K562 (cell line): ENCODE results near the gene ACER3. TPM values are rescaled to one million over a fixed set of nuclear protein-coding genes. Genes with fewer than 3 reads are reported as not detected.

ENCODE experiments used
- ATAC-seq: fragments of 200-7000 bp; cut with Tn5 transposase; 3 replicates; pipeline ENCODE4 v1.9.1; 2020; ENCODE audit warnings: moderate library complexity
- BruUV-seq: library from RNA; stranded (reverse); fragments of 400-500 nt; replicated peaks from 2 replicates; lab custom pipeline; 2021; lab: Mats Ljungman, UMichigan
- CTCF ChIA-PET: fragments of 300-600 bp; formaldehyde crosslinking; extraction: SDS; loops from one replicate; lab custom pipeline; 2021; ENCODE audit warnings: low intra/inter-chr PET ratio; lab: Yijun Ruan, JAX
- POLR2A ChIA-PET: fragments of 300-600, 350-650 bp; sonication (Branson Sonifier 250); formaldehyde crosslinking; extraction: SDS; loops from one replicate; lab custom pipeline; 2021; ENCODE audit warnings: antibody characterized with exemption, inconsistent platforms; lab: Yijun Ruan, JAX
- DNase-seq, 4 experiments: peaks; one replicate each; pipeline versions ENCODE4 v3.0.0 to v3.0.0-alpha.2; 2011 to 2018; ENCODE audit warnings: low spot score in 3 of 4, mixed read lengths in 3 of 4; ENCODE audit errors: extremely low read depth in 1 of 4
- FAIRE-seq: peaks from 2 replicates; lab custom pipeline; 2011; peaks lifted over from hg19 to GRCh38; lab: Jason Lieb, UNC
- H2AFZ ChIP-seq: 2 replicates; pipeline ENCODE4 v1.6.0; 2011; ENCODE audit warnings: low read depth, low read length, control low read depth, inconsistent platforms
- H3K27ac ChIP-seq: fragments of 200-600 bp; 3 replicates; pipeline ENCODE4 v1.8.0; 2011; ENCODE audit warnings: low read depth, mild to moderate bottlenecking, control low read depth, inconsistent platforms, low read length, moderate library complexity, mixed read lengths; ENCODE audit errors: extremely low read depth
- H3K27me3 ChIP-seq, 2 experiments: fragments of 300-600 bp in 1 of 2; 2 replicates in 1 of 2; 3 replicates in 1 of 2; pipeline versions ENCODE4 v1.6.0 to v1.8.0; 2011; ENCODE audit warnings: inconsistent platforms in 2 of 2, low read length in 2 of 2, mild to moderate bottlenecking in 1 of 2, mixed read lengths in 1 of 2, moderate library complexity in 1 of 2; ENCODE audit not compliant: control insufficient read depth in 2 of 2, insufficient read depth in 2 of 2
- H3K36me3 ChIP-seq: fragments of 300-600 bp; 3 replicates; pipeline ENCODE4 v1.8.0; 2011; ENCODE audit warnings: mild to moderate bottlenecking, low read length, inconsistent platforms; ENCODE audit not compliant: control insufficient read depth, insufficient read depth
- H3K4me1 ChIP-seq, 2 experiments: fragments of 200-600 bp in 1 of 2; replicated peaks in 1 of 2; 2 replicates in 1 of 2; 3 replicates in 1 of 2; pipeline versions ENCODE4 v1.5.1 to v1.8.0; 2011; ENCODE audit warnings: inconsistent platforms in 2 of 2, low read length in 2 of 2, mild to moderate bottlenecking in 1 of 2, mixed read lengths in 1 of 2, moderate library complexity in 1 of 2; ENCODE audit not compliant: control insufficient read depth in 2 of 2, insufficient read depth in 2 of 2
- H3K4me2 ChIP-seq: 2 replicates; pipeline ENCODE4 v1.6.1; 2011; ENCODE audit warnings: low read length, control low read depth, inconsistent platforms, mixed read lengths; ENCODE audit not compliant: insufficient read depth
- H3K4me3 ChIP-seq: fragments of 200-600 bp; sonication (generic), shearing (Covaris generic); 2 replicates; pipeline ENCODE4 v1.5.1; 2016; ENCODE audit warnings: control low read depth, inconsistent platforms
- H3K79me2 ChIP-seq: fragments of 200-600 bp; 3 replicates; pipeline ENCODE4 v1.8.0; 2011; ENCODE audit warnings: low read length, inconsistent platforms; ENCODE audit not compliant: control insufficient read depth, insufficient read depth
- H3K9ac ChIP-seq, 2 experiments: 2 replicates each; pipeline versions ENCODE4 v1.6.0 to v1.6.1; 2011; ENCODE audit warnings: low read depth in 2 of 2, low read length in 2 of 2, control low read depth in 1 of 2, inconsistent platforms in 1 of 2, mild to moderate bottlenecking in 1 of 2, mixed read lengths in 1 of 2; ENCODE audit not compliant: insufficient read depth in 1 of 2
- H3K9me1 ChIP-seq: one replicate; pipeline ENCODE4 v1.6.0; 2011; ENCODE audit warnings: inconsistent platforms, mild to moderate bottlenecking, low read length, moderate library complexity; ENCODE audit not compliant: control insufficient read depth, insufficient read depth
- H3K9me3 ChIP-seq: replicated peaks from 2 replicates; pipeline ENCODE4 v1.5.1; 2011; ENCODE audit warnings: low read depth, low read length, inconsistent platforms; ENCODE audit not compliant: control insufficient read depth, insufficient read depth
- H4K20me1 ChIP-seq: replicated peaks from 2 replicates; pipeline ENCODE4 v1.6.1; 2011; ENCODE audit warnings: low read length, inconsistent platforms, mixed read lengths; ENCODE audit not compliant: control insufficient read depth, insufficient read depth
- BCL6 ChIP-seq: fragments of 250-450 bp; sonication (Bioruptor Pico); IDR thresholded peaks from 2 replicates; pipeline ENCODE4 v1.4.0; 2020
- CBX5 ChIP-seq: IDR thresholded peaks from 2 replicates; pipeline ENCODE4 v1.6.1; 2014; ENCODE audit warnings: low read depth, borderline replicate concordance
- MEIS2 ChIP-seq: fragments of 450-650 bp; IDR thresholded peaks from 2 replicates; pipeline ENCODE4 v1.6.1; 2014; ENCODE audit warnings: mild to moderate bottlenecking; ENCODE audit not compliant: partially characterized antibody
- WGBS: fragments of 100-300 bp; shearing (Covaris generic); methylation state at CpG from one replicate; pipeline ENCODE4 v1.1.6; 2016; ENCODE audit warnings: low coverage, mixed read lengths; ENCODE audit not compliant: insufficient coverage; ENCODE audit errors: missing lambda C conversion rate; 5-methylcytosine and 5-hydroxymethylcytosine counted together
- in situ Hi-C: fragments of 300-500 bp; cut with MboI; formaldehyde crosslinking; loops from 4 replicates; pipeline ENCODE4 v1.15.0; 2018; ENCODE audit warnings: inconsistent platforms, mixed read lengths
- intact Hi-C: fragments of 100-400 bp; cut with micrococcal nuclease; formaldehyde crosslinking; loops from 2 replicates; pipeline ENCODE4 v1.14.2; 2022
- polyA plus RNA-seq, 8 experiments: library from polyadenylated mRNA; depleted of rRNA in 4 of 8; stranded (reverse) in 5 of 8; unstranded in 3 of 8; fragments of >200 nt; fragmentation: Nextera tagmentation in 2 of 8; fragmentation: Illumina TruSeq in 1 of 8; extraction: Ambion mirVana in 2 of 8; extraction: Trizol in 1 of 8; gene quantifications; 2 replicates each; pipeline versions ENCODE4 v1.2.1 to v1.2.3, GENCODE V29; 2011 to 2014; ENCODE audit warnings: inconsistent platforms in 1 of 8, missing spikeins in 1 of 8
- total RNA-seq, 7 experiments: library from RNA; depleted of rRNA in 6 of 7; stranded (reverse); fragments of >200 nt in 6 of 7; fragmentation: Illumina TruSeq in 2 of 7; extraction: Trizol in 2 of 7; gene quantifications; 2 replicates each; pipeline versions ENCODE4 v1.2.1 to v1.2.3, GENCODE V29; 2011 to 2021; ENCODE audit warnings: low replicate concordance in 1 of 7
- TF ChIP-seq, protein P1 (sequence below): IDR thresholded peaks from 2 replicates; pipeline ENCODE4 v1.6.1; 2016; ENCODE audit warnings: missing genetic modification characterization, missing compliant biosample characterization

Gene ACER3
- total and polyA plus RNA-seq, 9 of the 15 experiments (the other 6 are each of a cell fraction or from before 2014, with no cell fraction given), result 2.0 to 23.8 (median 9.5) TPM

DNA sequence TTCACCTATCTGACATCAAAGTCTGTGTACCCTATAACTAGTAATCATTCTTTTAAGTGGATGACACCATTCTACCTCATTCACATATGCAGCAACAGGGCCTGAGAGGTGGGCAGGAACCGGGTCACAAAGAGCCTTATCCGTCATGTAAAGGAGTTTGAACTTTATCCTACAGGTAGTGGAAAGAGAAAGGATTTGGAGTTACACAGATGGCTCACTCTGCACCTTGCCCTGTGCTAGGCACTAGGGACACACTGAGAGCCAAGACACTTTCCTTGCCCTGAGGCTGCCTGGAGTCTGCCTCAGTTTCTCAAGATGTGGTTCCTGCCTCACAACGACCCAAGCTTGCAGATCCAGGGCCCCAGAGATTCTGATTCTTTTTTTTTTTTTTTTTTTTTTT lies 14.3 kb upstream of the ACER3 start:
- no peak overlapping the region for H2AFZ ChIP-seq
- ChIA-PET POLR2A (no interaction called here), CTCF (no interaction called here)
- no peaks in the 10 kb centered on the region for H3K9me3 ChIP-seq
- no peaks in the 10 kb centered on the region for H3K36me3 ChIP-seq
- ATAC-seq (no peak), DNase-seq (no peak), FAIRE-seq (no peak)
- in situ Hi-C loops, result no loop called here
- no TSS peak for BruUV-seq
- intact Hi-C loops, result no loop called here
- WGBS, result 50% methylated on average over 3 of the region's 3 CpGs
- no peaks in the 10 kb centered on the region for H3K27me3 ChIP-seq
- H3K79me2 ChIP-seq, result no peaks in the 10 kb centered on the region
- no peak overlapping the region for H3K9ac ChIP-seq
- H3K4me3 ChIP-seq, result no peak overlapping the region
- peaks cover 9 to 15% of the 10 kb centered on the region in 2 experiments; a peak in 4 of 5 replicates for H3K4me1 ChIP-seq
- H4K20me1 ChIP-seq, result no peaks in the 10 kb centered on the region
- H3K9me1 ChIP-seq, result no peaks in the 10 kb centered on the region
- no peak overlapping the region for H3K27ac ChIP-seq
- H3K4me2 ChIP-seq, result no peak overlapping the region
- TF ChIP-seq BCL6 (CRISPR knock-in tag) (no peak), MEIS2 (peak; percentile 5)

DNA sequence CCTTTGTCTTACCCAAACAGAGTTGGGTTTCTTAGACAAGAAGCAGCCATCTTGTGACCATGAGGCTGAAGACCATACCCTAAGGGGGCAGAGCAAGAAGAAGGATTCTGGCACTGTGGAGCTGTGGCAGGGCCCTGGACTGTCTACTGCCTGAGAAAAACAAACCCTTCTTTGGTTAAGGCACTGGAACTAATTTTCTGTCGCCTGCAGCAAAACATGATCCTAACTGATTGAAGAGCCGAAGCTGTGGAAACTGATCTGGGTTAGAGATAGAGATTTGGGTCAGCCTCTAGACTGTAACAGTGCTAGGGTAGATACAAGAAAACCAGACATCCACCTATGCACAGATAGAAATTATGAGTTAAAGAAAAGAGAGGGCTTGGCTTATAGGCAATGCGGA lies 11.3 kb upstream of the ACER3 start:
- in situ Hi-C loops (no loop called here), intact Hi-C loops (no loop called here)
- no peaks in the 10 kb centered on the region for H3K79me2 ChIP-seq
- BruUV-seq, result no TSS peak
- CTCF ChIA-PET, result no interaction called here
- H3K9me3 ChIP-seq, result no peaks in the 10 kb centered on the region
- no peak for FAIRE-seq
- no peaks in the 10 kb centered on the region for H3K27me3 ChIP-seq
- H3K36me3 ChIP-seq, result no peaks in the 10 kb centered on the region
- no peak overlapping the region for H3K4me2 ChIP-seq
- no peaks in the 10 kb centered on the region for H3K9me1 ChIP-seq
- H3K27ac ChIP-seq, result no peak overlapping the region
- peaks cover 9 to 15% of the 10 kb centered on the region in 2 experiments; a peak in 4 of 5 replicates for H3K4me1 ChIP-seq
- ATAC-seq, result peak; percentile 46
- peak overlapping the region in 1 of 2 experiments; percentile 41; a peak in 1 of 4 replicates for H3K9ac ChIP-seq
- no peak overlapping the region for H3K4me3 ChIP-seq
- 32% methylated on average over 3 of the region's 3 CpGs for WGBS
- DNase-seq, result no peak
- POLR2A ChIA-PET, result interaction anchor here (1.4 kb wide), 1 partner anchor 12 kb away, joined by 6 read pairs; the partner anchor contains the start of gene ACER3
- no peaks in the 10 kb centered on the region for H4K20me1 ChIP-seq
- TF ChIP-seq CBX5, result no peak
- TF ChIP-seq, protein P1, sequence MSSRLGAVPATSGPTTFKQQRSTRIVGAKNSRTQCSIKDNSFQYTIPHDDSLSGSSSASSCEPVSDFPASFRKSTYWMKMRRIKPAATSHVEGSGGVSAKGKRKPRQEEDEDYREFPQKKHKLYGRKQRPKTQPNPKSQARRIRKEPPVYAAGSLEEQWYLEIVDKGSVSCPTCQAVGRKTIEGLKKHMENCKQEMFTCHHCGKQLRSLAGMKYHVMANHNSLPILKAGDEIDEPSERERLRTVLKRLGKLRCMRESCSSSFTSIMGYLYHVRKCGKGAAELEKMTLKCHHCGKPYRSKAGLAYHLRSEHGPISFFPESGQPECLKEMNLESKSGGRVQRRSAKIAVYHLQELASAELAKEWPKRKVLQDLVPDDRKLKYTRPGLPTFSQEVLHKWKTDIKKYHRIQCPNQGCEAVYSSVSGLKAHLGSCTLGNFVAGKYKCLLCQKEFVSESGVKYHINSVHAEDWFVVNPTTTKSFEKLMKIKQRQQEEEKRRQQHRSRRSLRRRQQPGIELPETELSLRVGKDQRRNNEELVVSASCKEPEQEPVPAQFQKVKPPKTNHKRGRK (tag), result peak; percentile 8; the same call in 1 of the 2 replicates
- TF ChIP-seq, all 486 proteins: peak for 1
- H2AFZ ChIP-seq, result peak overlapping the region; percentile 63; the same call in 1 of the 2 replicates
